GM19239 (cell line): Measurements from ENCODE around the gene ANKRD36.
"Not testable (repeated sequence)": the region's sequence is repeated elsewhere in the genome, so short reads cannot be mapped to it uniquely, and the experiment has no call there.

Source experiments
- DNase-seq: peaks from one replicate; pipeline ENCODE4 v3.0.0; 2011; ENCODE audit warnings: low spot score; ENCODE audit not compliant: insufficient read length
- FAIRE-seq: peaks from 2 replicates; lab custom pipeline; 2011; peaks lifted over from hg19 to GRCh38; lab: Jason Lieb, UNC

The ANKRD36 gene

DNA sequence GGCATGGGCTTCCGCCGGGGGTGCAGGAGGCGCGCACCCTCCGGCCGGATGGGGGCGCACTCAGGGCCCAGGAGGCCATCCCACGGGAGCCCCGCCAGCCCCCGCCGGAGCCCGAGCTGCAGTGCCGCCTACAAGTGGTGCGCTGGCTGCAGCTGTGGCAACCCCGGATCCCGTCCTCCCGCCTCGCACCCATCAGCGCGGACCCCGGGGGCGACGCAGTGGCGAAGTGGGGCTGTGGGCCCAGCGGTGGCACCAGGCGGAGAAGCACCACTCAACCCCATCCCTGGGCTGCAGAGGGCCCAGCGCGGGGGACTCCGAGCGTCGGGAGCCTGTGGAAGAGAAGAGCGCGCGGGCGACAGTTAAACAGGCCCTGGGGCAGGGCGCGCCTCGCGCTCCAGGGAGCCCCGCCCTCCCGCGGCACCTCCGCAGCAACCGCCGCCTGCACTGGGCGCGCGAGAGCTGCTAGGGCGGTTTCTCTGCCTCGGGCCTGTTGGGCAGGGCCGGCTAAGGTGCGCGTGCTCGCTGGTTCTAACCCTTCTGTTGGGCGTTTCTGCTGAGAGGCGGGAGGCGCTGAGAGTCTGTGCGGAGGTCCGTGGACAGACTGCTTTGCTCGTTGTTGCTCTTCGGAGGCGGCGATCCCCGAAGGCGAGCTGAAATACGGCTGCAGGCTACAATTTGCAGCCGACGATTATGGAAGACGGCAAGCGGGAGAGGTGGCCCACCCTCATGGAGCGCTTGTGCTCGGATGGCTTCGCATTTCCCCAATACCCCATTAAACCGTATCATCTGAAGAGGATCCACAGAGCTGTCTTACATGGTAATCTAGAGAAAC is at the start of gene ANKRD36:
Gene ANKRD36 (plus strand): TSS at position 104 of the 832 bp plus-strand sequence. CDS start 587 bp downstream, at position 691.
- FAIRE-seq: not testable (repeated sequence)
- peak; percentile 25 for DNase-seq

DNA sequence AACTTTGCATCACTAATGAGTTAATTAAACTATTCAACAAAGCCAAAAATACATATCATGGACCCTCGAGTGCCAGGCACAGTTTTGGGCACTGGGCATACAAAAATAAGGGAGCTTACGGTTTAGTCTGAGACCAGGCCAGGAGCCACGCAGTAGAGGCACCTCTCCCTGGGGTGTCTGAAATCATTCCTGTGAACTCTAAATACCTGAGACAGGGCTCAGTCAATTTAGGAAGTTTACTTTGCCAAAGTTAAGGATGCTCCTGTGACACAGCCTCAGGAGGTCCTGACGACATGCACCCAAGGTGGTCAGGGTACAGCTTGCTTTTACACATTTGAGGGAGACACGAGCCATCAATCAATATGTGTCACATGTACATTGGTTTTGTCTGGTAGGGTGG is 46.9 kb upstream of the ANKRD36 start:
- not testable (repeated sequence) for FAIRE-seq, DNase-seq

DNA sequence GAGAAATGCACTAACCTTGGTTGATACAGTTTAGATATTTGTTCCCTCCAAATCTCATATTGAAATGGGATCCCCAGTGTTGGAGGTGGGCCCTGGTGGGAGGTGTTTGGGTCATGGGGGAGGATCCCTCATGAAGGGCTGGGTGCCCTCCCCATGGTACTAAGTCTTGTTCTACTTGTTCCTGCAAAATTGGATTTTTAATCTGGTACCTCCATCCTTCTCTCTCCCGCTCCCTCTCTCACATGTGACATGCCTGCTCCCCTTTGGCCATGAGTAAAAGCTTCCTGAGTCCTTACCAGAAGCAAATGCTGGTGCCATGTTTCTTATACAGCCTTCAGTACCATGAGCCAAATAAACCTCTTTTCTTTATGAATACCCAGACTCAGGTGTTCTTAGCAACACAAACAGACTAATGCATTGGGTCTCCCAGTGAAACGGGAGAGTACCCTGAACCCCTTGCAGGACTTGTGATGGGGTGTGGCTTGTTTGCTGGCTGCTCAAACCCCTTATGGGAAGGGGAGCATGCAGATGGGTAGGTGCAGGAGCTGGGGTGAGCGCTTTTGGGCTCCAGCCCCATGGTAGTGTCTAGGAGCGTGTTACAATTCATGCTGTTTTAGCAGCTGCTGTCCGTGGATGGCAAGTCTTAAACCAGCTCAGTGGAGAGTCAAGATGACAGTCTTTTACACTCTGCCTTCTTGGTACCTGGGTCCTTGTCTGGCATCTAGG is 45.5 kb upstream of the ANKRD36 start:
- no peak for FAIRE-seq
- no peak for DNase-seq

DNA sequence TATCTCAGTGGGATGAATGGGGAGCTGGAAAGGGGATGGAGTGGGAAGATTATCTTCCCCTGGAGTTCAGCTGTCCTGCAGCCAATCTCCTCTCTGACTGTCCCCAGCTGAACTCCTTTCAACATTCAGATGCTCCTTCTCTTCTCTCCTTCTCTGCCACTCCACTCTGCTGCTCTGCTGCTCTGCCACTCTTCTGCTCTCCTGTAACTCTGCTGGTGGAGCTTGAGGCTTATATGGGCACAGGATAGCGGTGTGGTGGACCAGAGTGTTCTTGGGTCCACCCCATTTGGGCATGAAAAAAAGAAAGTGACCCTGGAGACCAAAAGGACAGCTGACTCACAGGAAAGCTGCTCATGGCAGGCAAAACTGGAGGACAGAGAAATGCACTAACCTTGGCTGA is 44.9 kb upstream of the ANKRD36 start:
- FAIRE-seq (no peak), DNase-seq (no peak)

DNA sequence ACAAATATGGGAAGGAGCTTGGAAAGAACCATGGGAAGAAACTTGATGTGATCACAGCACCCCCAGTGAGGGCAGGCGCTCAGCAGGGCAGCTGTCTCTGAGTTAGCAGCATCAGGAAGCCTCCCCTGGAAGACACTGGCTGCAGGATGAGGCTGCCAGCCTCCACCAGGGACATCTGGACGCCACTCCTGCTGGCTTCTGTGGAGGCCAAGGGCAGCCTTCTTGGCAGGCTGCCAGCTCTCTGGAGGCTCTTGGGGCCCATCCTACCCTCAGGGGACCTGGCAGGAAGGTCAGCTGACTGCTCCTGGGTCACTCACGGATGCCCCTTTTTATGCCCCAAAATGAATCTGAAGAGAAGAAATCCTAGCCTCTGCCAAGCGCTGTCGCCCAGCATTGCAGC is 44.2 kb upstream of the ANKRD36 start:
- FAIRE-seq, DNase-seq: not testable (repeated sequence)

DNA sequence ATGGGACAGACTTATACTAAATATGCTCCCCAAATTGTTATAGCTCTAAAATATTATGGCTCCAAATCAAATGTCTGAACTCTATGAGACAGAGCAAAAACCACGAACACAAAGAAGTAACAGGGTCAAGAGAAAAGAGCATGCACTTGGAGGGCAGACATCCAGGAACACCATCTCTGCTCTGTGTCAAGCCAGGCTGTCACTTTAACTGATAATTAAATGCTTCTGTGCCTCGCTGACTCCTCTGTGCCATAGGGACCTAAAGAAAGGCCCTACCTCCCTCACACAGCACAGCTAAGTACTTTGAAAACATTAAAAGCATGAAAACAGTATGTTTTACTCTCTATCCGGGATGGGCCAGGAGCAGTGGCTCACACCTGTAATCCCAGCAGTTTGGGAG is 42.0 kb upstream of the ANKRD36 start:
- not testable (repeated sequence) for DNase-seq, FAIRE-seq

DNA sequence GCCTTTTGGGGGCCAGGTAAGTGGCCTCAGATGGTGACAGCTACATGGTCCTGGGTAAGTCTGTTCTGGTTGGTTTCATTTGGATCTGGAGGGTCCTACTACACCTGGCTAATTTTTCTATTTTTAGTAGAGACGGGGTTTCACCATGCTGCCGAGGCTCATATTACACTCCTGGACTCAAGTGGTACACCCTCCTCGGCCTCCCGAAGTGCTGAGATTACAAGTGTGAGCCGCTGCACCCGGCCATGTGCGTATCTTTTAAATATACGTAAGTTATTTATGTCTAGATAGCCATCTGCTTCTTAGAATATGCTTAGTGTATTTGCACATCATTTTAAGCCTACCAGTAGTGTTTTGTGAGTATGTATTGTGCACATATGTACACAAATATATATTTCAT is 35.7 kb upstream of the ANKRD36 start:
- DNase-seq, FAIRE-seq: not testable (repeated sequence)

DNA sequence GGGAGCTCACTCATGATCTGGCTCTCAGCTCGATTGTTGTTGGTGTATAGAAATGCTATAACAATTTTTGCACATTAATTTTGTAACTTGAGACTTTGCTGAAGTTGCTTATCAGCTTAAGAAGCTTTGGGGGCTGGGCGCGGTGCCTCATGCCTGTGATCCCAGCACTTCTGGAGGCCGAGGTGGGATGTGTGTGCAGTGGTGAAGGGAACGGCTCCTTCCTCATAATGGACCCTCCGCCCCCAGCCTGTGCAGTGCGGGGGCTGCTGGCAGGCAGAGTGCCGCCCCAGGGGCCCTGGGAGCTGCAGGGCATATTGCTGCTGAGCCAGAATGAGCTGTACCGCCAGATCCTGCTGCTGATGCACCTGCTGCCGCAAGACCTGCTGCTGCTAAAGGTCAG is 32.1 kb upstream of the ANKRD36 start:
- not testable (repeated sequence) for FAIRE-seq, DNase-seq

DNA sequence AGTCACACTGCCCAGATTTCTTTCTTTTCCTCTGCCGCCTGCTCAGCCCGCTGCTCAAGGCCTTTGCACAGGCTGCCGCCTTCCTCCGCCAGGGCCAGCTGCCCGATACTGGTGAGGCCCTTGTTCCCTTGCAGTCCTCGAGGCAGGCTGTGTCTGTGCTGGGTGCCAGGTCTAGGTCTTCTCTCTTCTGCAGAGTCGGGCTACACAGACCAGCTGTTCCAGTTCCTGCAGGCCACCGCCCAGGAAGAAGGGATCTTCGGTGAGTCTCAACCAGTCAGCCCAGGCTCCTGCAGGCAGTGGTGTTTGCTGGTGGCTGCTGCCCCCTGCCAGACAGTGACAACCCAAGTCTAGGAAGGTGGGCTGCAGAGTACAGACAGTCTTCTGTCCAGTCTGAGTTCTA is 30.7 kb upstream of the ANKRD36 start:
- not testable (repeated sequence) for FAIRE-seq, DNase-seq

DNA sequence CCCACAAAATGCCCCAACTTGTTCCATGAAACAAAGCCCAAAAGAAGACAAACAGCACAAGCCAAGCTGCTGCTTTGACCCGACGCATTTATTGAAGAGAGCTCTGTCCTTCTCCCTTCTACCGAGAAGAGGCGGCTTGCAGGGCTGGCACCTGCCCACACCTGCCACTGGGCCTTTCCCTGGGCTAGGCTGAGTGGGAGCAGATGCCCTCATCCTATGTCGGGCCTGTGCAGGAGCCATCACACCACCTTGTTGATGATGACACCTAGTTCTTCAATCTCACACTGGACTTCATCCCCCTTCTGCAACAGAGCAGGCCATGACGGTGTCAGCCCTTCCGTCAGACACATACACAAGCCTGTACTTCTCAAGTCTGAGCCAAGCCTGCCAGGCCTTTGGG is 29.4 kb upstream of the ANKRD36 start:
- DNase-seq, FAIRE-seq: not testable (repeated sequence)

DNA sequence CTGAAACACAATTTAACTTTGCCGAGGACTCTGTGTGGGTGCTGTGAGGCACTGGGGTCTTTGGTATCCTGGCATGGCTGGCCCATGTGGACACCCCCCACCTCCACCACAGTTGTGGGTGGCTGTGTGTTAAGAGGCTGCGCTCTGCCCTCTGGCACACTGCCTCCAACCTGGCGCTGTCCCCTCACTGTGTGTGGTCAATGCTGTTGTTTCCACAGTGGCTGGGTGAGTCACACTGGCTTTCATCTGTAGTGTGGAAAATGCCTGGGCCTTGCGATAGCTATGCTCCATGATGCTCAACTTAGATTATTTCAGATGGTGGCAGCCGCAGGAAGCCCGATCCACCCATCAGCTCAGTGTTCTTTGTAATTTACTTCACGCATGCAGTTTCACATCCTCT is 27.9 kb upstream of the ANKRD36 start:
- FAIRE-seq: not testable (repeated sequence)

DNA sequence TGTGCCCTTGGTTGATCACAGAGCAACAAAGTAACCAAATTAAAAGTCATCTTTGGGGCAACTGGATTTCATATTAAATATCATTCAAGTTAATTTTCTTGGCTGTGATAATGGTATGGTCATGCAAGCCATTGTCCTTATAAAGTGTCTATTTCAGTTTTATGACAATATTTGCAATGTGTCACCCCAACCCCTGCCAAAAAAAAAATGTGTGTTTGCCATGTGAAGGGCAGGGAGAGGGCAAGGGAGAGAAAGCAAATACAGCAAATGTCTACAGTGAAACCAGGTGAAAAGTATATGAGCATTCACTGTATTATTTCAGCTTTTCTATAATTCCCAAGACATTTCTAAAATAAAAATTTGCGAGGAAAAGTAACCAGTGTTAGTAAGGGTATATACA is 24.2 kb upstream of the ANKRD36 start:
- DNase-seq, FAIRE-seq: not testable (repeated sequence)

More for the DNA sequence above, 27.9 kb upstream of the ANKRD36 start:
- not testable (repeated sequence) for DNase-seq

DNA sequence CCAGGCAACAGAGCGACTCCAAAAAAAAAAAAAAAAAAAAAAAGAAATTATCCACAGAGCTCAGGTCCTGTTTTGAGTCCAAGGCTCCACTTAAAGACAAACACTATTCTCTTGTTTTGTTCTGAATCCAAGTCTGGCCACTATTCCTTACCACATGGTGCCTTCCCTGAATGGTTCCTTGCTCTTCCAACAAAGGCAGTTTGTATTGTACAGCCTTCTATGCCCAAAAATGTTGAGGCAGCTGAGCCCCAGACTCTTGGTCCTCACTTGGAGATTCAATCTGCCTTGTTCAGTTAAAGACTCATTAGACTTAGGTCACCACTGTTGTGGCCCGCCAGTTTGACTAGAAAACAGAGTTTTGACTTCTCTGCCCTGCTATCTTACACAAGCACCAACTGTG is 20.0 kb upstream of the ANKRD36 start:
- not testable (repeated sequence) for FAIRE-seq, DNase-seq

DNA sequence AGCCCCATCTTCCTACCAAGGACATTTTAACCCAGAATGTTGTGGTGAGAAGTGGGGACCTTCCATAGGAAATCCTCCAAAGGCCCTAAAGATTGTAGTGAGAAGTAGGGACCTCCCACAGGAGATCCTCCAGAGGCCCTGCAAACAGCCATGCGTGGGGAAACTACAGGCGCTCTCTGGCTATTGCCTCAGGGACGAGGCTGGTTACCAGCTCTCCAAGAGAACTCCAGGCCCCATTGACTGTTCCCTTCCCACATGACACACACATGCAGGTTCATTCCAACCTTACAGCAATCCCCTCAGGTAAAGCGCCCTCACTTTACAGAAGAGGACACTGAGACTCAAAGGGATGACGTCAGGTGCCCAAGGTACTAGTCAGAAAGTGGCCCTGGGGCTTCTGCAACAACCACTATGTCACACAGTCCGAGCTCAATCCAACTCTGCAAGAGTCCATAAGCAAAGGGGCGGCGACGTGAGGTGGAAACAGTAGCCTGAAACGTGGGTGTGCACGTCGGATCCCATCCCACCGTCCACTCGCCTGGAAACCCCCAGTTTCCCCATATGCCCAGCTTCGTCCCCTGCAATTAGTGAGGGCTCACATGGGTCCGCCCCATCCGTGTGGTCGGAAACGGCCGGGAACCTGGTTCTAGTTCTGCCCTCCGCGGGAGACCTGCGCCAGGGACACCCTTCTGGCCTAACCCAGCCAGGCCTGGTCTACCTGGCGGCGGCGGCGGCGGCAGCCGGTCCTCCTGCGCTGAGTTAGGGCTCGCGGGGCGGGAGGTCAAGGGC is 18.8 kb upstream of the ANKRD36 start:
- FAIRE-seq, DNase-seq: not testable (repeated sequence)

DNA sequence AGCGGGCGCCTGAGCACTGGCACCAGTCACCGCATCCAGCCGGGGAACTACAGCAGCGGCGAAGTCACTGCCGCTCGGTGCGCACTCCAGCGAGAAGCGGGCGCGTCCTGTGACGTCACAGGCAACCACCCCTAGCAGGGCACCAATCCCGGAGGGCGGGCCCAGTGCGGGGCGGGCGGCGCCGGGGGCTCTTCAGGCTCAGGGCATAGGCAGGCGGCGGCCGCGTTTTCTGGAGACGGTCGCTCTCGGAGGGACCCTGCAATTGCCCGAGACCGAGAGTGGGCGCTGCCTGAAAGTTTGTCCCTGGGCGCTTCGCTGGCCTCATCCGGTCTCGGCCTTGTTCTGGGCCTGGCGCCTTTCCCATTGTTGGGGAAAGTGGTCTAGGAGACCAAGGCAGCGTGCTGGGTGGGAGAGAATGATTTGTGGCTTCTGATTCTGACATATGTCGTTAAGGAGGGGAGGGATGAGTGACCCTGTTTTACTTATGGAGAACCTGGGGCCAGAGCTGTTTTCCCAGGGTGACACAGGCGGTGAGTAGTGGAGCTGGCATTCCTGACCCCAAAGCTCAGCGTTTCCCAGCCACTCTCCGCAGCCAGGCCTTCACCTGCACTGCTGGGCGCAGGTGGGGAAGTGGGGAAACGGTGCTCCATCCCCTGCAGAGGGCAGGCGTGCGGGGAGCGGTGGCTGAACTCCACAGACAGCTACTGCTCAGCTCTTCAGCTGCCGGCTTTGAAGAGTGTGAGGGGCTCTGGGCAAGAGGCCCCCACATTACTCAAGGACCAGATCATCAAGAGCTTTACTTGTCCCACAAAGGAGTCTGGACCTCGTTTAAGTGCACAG is 18.0 kb upstream of the ANKRD36 start, which contains the start of gene FAHD2B:
Gene FAHD2B (minus strand): TSS at position 111 of the 840 bp plus-strand sequence. CDS start 3,176 bp downstream, outside the sequence.
- peak; percentile 85 for FAIRE-seq
- DNase-seq: not testable (repeated sequence)

DNA sequence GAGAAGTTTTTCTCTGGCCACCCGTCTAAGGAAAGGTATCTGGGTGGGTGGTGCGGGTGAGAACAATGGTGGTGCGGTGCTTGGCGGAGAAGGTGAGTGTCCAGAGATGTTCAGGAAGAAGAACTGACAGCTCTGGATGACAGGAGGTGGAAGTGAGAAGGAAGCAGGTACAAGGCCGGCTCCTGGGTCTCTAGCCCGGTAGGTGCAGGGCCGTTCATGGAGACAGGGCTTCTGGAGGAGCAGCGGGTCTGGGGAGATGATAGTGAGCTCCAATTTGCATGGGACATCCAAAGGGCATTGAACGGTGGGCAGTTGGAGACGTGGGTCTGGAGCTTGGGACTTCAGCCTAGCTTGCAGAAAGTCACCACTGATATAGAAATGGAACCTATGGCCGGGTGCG is 17.3 kb upstream of the ANKRD36 start:
- DNase-seq: no peak
- no peak for FAIRE-seq

DNA sequence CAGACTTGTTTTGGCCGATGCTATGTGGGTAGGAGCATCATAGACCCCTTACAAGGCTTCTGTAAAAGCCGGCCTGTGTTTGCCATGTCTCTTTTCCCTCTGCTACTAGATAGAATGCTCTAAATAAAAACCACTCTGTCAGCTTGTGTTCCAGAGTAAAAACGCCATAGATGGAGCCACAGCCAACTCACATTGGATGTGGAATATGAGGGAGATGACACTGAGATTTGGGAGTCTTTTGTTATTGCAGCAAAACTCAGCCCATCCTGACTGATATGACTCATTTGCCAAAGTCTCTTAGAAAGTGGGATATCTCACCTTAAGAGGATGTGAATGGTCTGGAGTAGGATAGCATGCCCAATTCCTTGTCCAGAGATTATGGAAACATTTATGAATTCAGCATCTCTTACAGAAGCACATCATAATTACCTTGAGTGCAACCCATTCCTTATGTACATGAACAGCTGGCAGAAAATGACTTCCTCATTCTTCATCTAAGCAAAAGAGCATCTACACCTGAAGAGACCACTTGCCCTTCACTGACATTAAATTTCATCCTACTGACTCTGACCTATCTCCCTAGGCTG is 14.1 kb upstream of the ANKRD36 start:
- not testable (repeated sequence) for FAIRE-seq, DNase-seq

DNA sequence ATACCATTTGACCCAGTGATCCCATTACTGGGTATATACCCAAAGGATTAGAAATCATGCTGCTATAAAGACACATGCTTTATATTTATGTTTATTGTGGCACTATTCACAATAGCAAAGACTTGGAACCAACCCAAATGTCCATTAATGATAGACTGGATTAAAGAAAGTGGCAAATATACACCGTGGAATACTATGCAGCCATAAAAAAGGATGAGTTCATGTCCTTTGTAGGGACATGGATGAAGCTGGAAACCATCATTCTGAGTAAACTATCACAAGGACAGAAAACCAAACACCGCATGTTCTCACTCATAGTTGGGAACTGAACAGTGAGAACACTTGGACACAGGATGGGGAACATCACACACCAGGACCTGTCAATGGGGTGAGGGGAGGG is 6.1 kb upstream of the ANKRD36 start:
- not testable (repeated sequence) for DNase-seq, FAIRE-seq

DNA sequence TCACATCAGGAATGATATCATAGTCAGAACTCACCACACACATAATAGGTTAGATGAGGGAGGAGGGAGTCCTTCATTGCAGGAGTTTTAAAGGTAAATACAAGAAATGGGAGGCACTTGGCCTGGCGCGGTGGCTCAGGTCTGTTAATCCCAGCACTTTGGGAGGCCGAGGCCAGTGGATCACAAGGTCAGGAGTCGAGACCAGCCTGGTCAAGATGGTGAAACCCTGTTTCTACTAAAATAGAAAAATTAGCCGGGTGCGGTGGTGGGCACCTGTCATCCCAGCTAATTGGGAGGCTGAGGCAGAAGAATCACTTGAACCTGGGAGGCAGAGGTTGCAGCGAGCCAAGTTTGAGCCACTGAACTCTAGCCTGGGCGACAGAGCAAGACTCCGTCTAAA is 1.7 kb upstream of the ANKRD36 start:
- not testable (repeated sequence) for DNase-seq, FAIRE-seq
